ENCODE results near the gene USE1.

- TF ChIP-seq POLR2A (IDR thresholded peaks at IDR 0.05): no peak
- TF ChIP-seq, protein P1, sequence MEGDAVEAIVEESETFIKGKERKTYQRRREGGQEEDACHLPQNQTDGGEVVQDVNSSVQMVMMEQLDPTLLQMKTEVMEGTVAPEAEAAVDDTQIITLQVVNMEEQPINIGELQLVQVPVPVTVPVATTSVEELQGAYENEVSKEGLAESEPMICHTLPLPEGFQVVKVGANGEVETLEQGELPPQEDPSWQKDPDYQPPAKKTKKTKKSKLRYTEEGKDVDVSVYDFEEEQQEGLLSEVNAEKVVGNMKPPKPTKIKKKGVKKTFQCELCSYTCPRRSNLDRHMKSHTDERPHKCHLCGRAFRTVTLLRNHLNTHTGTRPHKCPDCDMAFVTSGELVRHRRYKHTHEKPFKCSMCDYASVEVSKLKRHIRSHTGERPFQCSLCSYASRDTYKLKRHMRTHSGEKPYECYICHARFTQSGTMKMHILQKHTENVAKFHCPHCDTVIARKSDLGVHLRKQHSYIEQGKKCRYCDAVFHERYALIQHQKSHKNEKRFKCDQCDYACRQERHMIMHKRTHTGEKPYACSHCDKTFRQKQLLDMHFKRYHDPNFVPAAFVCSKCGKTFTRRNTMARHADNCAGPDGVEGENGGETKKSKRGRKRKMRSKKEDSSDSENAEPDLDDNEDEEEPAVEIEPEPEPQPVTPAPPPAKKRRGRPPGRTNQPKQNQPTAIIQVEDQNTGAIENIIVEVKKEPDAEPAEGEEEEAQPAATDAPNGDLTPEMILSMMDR (IDR thresholded peaks at IDR 0.05): no peak
These were observed 39.5 kb downstream of the USE1 start for GRCh38 chr19:17254636-17255035.
